HG02623 (cell line): ENCODE measurements around the gene LRMDA.

Experiments used
- ATAC-seq: cut with Tn5 transposase; IDR thresholded peaks from one replicate; pipeline ENCODE4 v1.9.1; 2021; ENCODE audit warnings: moderate library complexity; ENCODE audit not compliant: unreplicated experiment

The LRMDA gene

GRCh38 chr10:75401569-75402485 lies 29.6 kb upstream of the LRMDA start, which contains the start of gene ZNF503:
Gene ZNF503 (minus strand): TSS chr10:75401764. CDS start chr10:75401419, 345 bp downstream.
- no peak for ATAC-seq

GRCh38 chr10:75402486-75403143 lies 28.8 kb upstream of the LRMDA start:
- no peak for ATAC-seq

- ATAC-seq, result no peak
Measured at GRCh38 chr10:75403144-75403938, 28.1 kb upstream of the LRMDA start.

GRCh38 chr10:75403939-75404814 lies 27.2 kb upstream of the LRMDA start:
- no peak for ATAC-seq

- no peak for ATAC-seq
Measured at GRCh38 chr10:75404815-75405597, 26.4 kb upstream of the LRMDA start.

GRCh38 chr10:75405598-75406461 lies 25.6 kb upstream of the LRMDA start:
- ATAC-seq, result no peak

- no peak for ATAC-seq
Measured at GRCh38 chr10:75406462-75407223, 24.8 kb upstream of the LRMDA start.

- ATAC-seq, result no peak
Measured at GRCh38 chr10:75407224-75407712, 24.2 kb upstream of the LRMDA start.

- no peak for ATAC-seq
Measured at GRCh38 chr10:75407713-75408508, 23.5 kb upstream of the LRMDA start.

GRCh38 chr10:75408509-75408875 lies 22.9 kb upstream of the LRMDA start:
- ATAC-seq, result no peak

GRCh38 chr10:75408911-75409885 lies 22.2 kb upstream of the LRMDA start:
- ATAC-seq, result no peak

GRCh38 chr10:75410132-75411005 lies 21.1 kb upstream of the LRMDA start:
- no peak for ATAC-seq

GRCh38 chr10:75414527-75414926 lies 16.9 kb upstream of the LRMDA start:
- no peak for ATAC-seq

- ATAC-seq, result no peak
Measured at GRCh38 chr10:75417522-75417927, 13.9 kb upstream of the LRMDA start.

- no peak for ATAC-seq
Measured at GRCh38 chr10:75418293-75418692, 13.1 kb upstream of the LRMDA start.
